ENCODE data around the gene PSMD6.

Gene PSMD6

GRCh38 chr3:64000453-64001055, 22.7 kb downstream of the PSMD6 start:
- no peak overlapping the region for H3K27ac ChIP-seq
- no peak for TF ChIP-seq ZFX (IDR thresholded peaks at IDR 0.05; ENCODE audit: borderline replicate concordance)
- TF ChIP-seq, protein P1, sequence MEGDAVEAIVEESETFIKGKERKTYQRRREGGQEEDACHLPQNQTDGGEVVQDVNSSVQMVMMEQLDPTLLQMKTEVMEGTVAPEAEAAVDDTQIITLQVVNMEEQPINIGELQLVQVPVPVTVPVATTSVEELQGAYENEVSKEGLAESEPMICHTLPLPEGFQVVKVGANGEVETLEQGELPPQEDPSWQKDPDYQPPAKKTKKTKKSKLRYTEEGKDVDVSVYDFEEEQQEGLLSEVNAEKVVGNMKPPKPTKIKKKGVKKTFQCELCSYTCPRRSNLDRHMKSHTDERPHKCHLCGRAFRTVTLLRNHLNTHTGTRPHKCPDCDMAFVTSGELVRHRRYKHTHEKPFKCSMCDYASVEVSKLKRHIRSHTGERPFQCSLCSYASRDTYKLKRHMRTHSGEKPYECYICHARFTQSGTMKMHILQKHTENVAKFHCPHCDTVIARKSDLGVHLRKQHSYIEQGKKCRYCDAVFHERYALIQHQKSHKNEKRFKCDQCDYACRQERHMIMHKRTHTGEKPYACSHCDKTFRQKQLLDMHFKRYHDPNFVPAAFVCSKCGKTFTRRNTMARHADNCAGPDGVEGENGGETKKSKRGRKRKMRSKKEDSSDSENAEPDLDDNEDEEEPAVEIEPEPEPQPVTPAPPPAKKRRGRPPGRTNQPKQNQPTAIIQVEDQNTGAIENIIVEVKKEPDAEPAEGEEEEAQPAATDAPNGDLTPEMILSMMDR (IDR thresholded peaks at IDR 0.05) = no peak

DNA sequence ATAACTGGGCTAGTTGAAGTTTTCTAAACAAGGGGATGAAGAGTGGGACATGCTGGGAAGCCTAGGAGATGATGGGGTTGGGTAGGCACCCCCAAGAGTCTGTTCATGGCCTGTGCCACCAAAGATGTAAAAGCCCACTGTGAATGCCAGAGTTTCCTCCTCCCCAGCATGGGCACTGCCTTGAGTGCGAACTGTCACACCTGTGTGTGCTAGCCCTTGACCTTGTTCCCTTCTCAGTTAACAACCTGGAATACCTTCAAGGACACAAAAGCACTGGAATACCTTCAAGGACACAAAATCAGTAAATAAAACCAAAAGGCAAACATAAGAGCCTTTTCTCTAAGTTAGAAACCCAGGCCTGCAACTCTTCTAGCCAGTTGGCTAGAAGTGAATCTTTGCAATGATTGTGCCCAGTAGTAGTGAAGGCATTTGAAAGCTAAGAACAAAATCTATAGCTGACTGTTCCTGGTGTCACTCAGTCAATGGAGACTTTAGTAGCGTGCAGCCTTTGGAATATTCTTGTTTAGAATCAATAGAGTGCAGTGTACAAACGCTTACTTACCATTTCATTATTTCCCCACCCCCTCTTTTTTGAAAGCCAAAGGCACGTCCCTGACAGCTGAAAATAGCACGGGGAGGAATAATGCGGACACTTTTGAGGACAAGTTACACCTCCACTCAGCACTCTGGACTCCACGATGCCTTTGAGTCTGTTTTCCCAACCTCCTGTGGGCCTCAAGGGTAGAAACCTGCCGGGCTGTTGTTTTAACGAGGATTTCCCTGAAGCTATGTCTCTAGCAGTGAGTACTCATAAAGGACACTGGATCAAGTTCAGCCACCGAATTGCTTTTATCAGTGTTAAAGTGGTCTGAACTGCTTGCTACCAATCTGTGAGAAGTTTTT, 24.2 kb downstream of the PSMD6 start:
- no peak for TF ChIP-seq ZFX (IDR thresholded peaks at IDR 0.05; ENCODE audit: borderline replicate concordance)
- TF ChIP-seq, protein P1 (IDR thresholded peaks at IDR 0.05) = no peak
- no peak overlapping the region for H3K27ac ChIP-seq

DNA sequence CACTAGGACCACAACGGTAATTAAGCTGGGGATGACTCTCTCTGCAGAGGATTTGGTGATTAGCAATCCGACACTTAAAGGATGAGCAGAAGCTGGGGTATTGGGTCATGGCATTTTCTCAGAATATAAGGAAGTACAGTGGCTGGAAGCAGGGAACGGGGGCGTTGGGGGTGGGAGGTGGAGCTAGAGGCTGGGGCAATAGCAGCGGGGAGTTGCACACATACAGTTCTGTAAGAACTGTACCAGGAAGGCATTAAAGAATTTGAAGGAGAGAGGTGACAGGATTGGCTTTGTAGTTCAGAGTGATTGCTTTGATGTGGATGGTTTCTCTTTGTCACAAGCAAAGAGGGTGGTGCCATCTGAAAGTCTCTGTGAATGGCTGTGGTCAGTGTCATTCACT, 28.2 kb downstream of the PSMD6 start:
- no peak for TF ChIP-seq ZFX (IDR thresholded peaks at IDR 0.05; ENCODE audit: borderline replicate concordance)
- TF ChIP-seq, protein P1 (IDR thresholded peaks at IDR 0.05) = no peak

DNA sequence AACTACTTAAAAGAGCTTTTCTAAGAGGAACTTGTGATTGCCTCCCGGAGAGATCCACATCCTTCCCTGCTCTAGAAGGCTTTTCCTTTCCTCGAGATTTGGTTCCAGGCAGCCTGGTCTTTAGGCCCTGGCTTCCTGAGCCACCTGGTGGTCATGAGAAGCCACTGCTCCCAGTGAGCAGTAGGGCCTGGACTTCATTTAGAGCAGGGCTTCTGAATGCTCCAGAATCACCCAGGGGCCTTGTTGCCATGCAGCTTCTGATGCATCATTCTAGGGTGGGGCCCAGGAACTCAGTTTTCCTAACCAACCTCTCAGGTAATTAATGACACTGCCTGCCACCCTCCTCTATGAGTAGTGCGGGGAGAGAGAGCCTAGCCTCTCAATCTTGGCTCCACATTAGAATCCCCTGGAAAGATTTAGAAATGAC, 29.6 kb downstream of the PSMD6 start:
- TF ChIP-seq ZFX (IDR thresholded peaks at IDR 0.05; ENCODE audit: borderline replicate concordance) = no peak
- TF ChIP-seq, protein P1 (IDR thresholded peaks at IDR 0.05) = peak; percentile 89
- H3K27ac ChIP-seq = no peak overlapping the region

More for the DNA sequence above, 28.2 kb downstream of the PSMD6 start:
- H3K27ac ChIP-seq = no peak overlapping the region

DNA sequence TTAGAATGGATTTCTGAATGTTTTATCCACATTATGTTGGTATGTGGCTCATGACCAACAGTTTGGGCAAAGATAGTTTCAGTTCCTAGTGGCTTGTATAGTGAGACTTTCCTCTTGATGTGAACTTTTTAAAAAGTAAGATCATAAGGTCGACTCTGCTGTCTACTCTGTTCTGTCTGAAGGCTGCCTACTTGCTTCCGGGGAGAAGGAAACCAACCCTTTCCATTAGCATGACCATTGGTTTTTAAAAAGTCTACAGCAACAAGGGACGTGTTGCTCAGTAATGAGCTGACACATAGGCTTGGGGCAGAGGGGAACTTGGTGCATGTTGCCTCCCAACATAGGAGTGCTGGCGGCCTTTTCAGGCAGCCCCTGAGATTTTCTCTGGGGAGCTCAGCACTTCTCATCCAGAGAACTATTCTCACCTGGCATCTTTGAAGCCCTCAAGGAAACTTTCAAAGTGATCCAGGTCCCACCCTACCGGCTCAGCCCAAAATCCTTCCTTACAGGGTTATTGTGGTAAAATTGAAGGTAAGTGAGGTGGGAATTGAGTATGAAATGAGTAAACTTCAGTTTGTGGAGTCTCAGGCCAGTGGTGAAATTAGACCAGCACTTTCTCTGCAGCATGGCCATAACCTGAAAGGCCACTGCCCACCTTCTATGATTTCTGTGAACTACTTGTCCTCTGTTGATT, 30.6 kb downstream of the PSMD6 start:
- no peak overlapping the region for H3K27ac ChIP-seq
- TF ChIP-seq, protein P1 (IDR thresholded peaks at IDR 0.05) = no peak

GRCh38 chr3:63991666-63992065, 31.6 kb downstream of the PSMD6 start:
- no peak overlapping the region for H3K27ac ChIP-seq
- TF ChIP-seq, protein P1 (IDR thresholded peaks at IDR 0.05) = no peak
- no peak for TF ChIP-seq ZFX (IDR thresholded peaks at IDR 0.05; ENCODE audit: borderline replicate concordance)

Measured in 22Rv1 (cell line).